ENCODE measurements around the gene TRIM15.

GRCh38 chr6:30136570-30137286 is 26.6 kb upstream of the TRIM15 start:
- TF ChIP-seq CTCF (IDR thresholded peaks at IDR 0.05 in 8 of 11, conservative IDR thresholded peaks at IDR 0.05 in 3 of 11): no peak
- no peak for TF ChIP-seq POLR2A (IDR thresholded peaks at IDR 0.05)
- no peak for TF ChIP-seq POLR2AphosphoS5 (IDR thresholded peaks at IDR 0.05)
